Right lobe of liver (tissue), 6 donors: ENCODE measurements around the gene CD302. TPM values are rescaled to one million over a fixed set of nuclear protein-coding genes. Genes with fewer than 3 reads are reported as not detected.

Experiments used
- ATAC-seq, 4 donors: fragments of 200-7000 bp; cut with Tn5 transposase; one replicate each; pipeline ENCODE4 v1.9.1; 2020; ENCODE audit warnings: mild to moderate bottlenecking in 4 of 4, moderate library complexity in 4 of 4
- DNase-seq, 3 donors: peaks; one replicate each; pipeline ENCODE4 v3.0.0-alpha.2; 2020
- H3K27ac ChIP-seq, 3 donors: fragments of 200-600 bp; one replicate each; pipeline ENCODE4 v1.8.0; 2022
- H3K27me3 ChIP-seq, 2 donors: fragments of 200-600 bp; one replicate each; pipeline ENCODE4 v1.8.0; 2022
- H3K36me3 ChIP-seq, 4 donors: fragments of 200-600 bp; sonication (generic) in 1 of 4; one replicate each; pipeline versions ENCODE4 v1.5.1 to v1.8.0; 2017 to 2022; ENCODE audit warnings: control low read depth in 1 of 4
- H3K4me1 ChIP-seq, 4 donors: fragments of 200-600 bp; sonication (generic) in 1 of 4; one replicate each; pipeline versions ENCODE4 v1.5.1 to v1.8.0; 2017 to 2022; ENCODE audit warnings: control low read depth in 1 of 4
- H3K4me3 ChIP-seq, 3 donors: fragments of 200-600 bp; one replicate each; pipeline ENCODE4 v1.8.0; 2022
- H3K9me3 ChIP-seq, 4 donors: fragments of 200-600 bp; sonication (generic) in 1 of 4; one replicate each; pipeline versions ENCODE4 v1.5.1 to v1.8.0; 2017 to 2022; ENCODE audit warnings: control low read depth in 1 of 4
- POLR2A ChIP-seq: fragments of 450-650 bp; IDR thresholded peaks from one replicate; pipeline ENCODE4 v1.6.1; 2017; ENCODE audit warnings: antibody characterized with exemption, mild to moderate bottlenecking
- WGBS: methylation state at CpG from one replicate; pipeline ENCODE4 v1.1.6; 2018; ENCODE audit warnings: low coverage, low lambda C conversion rate; ENCODE audit not compliant: insufficient coverage; ENCODE audit errors: missing lambda C conversion rate; 5-methylcytosine and 5-hydroxymethylcytosine counted together
- intact Hi-C, 2 donors: fragments of 100-400 bp; cut with DNase I; formaldehyde crosslinking; loops; one replicate each; pipeline versions ENCODE4 v1.11.2 to v1.14.1; 2022
- total RNA-seq, 6 experiments: library from RNA; depleted of rRNA in 2 of 6; stranded (reverse); fragments of >200 nt in 2 of 6; fragmentation: NEBNext Ultra II Directional in 3 of 6; extraction: Animal tissue kit (Norgen Biotek cat#: 25700) in 3 of 6; gene quantifications; one replicate each; pipeline versions ENCODE4 v1.1.0 to v1.2.4, GENCODE V29; 2016 to 2023
- TF ChIP-seq, protein P1 (sequence below), 4 donors: fragments of 200-600 bp in 3 of 4; fragments of 450-650 bp in 1 of 4; IDR thresholded peaks; one replicate each; pipeline versions ENCODE4 v1.5.1 to v1.8.0; 2016 to 2022; ENCODE audit warnings: antibody characterized with exemption in 4 of 4, mild to moderate bottlenecking in 2 of 4
- donor health status: DM: no; HTN: yes; CAD: no.
- donor health status: DM: no; HTN: no; CAD: no.
- donor health status: DM: no; HTN: no; CAD: no.
- donor health status: DM: no; HTN: yes; CAD: no.
- donor health status: DM: no; HTN: yes; CAD: no.

Gene CD302
- total RNA-seq, 6 experiments from 2014 or later = 114 to 163 (median 130) TPM

- intact Hi-C loops = no loop called here
- no peaks in the 10 kb centered on the region for H3K4me1 ChIP-seq
- no peaks in the 10 kb centered on the region for H3K9me3 ChIP-seq
- TF ChIP-seq, protein P1, sequence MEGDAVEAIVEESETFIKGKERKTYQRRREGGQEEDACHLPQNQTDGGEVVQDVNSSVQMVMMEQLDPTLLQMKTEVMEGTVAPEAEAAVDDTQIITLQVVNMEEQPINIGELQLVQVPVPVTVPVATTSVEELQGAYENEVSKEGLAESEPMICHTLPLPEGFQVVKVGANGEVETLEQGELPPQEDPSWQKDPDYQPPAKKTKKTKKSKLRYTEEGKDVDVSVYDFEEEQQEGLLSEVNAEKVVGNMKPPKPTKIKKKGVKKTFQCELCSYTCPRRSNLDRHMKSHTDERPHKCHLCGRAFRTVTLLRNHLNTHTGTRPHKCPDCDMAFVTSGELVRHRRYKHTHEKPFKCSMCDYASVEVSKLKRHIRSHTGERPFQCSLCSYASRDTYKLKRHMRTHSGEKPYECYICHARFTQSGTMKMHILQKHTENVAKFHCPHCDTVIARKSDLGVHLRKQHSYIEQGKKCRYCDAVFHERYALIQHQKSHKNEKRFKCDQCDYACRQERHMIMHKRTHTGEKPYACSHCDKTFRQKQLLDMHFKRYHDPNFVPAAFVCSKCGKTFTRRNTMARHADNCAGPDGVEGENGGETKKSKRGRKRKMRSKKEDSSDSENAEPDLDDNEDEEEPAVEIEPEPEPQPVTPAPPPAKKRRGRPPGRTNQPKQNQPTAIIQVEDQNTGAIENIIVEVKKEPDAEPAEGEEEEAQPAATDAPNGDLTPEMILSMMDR (IDR thresholded peaks at IDR 0.05) = no peak
- TF ChIP-seq POLR2A = no peak
- no peaks in the 10 kb centered on the region for H3K27me3 ChIP-seq
- ATAC-seq (no peak), DNase-seq (no peak)
- H3K36me3 ChIP-seq = no peaks in the 10 kb centered on the region
- H3K4me3 ChIP-seq = no peak overlapping the region
- 71% methylated on average over 4 of the region's 6 CpGs for WGBS
- no peak overlapping the region for H3K27ac ChIP-seq
Measured at GRCh38 chr2:159818940-159819339, 20.9 kb upstream of the CD302 start.

GRCh38 chr2:159817283-159817682 lies 19.3 kb upstream of the CD302 start:
- Histone ChIP-seq H3K27ac (no peak overlapping the region), H3K9me3 (no peaks in the 10 kb centered on the region), H3K27me3 (no peaks in the 10 kb centered on the region), H3K36me3 (no peaks in the 10 kb centered on the region), H3K4me3 (no peak overlapping the region), H3K4me1 (no peaks in the 10 kb centered on the region)
- no peak for DNase-seq
- TF ChIP-seq, protein P1 (IDR thresholded peaks at IDR 0.05) = no peak
- TF ChIP-seq POLR2A = no peak
- WGBS = 44% methylated on average over 1 of the region's 1 CpG
- intact Hi-C loops = no loop called here
- no peak for ATAC-seq

DNA sequence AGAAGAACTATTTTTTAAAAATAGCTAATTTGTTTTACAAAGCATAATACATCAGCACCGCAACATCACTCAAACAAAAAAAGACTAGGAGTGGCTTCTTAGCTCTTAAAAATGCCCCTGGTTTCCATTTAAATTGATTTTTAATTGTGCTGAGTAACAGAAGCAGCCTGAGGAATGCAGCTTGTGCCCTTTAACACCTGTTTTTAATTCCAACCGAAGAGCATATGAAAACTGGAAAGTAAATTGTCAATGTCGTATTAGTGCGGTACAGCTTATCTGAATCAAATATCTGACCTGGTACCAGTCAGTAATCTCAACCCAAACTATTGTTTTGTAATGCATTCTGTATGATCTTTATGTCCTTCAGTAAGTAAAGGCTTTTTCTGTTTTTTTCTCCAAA lies 13.2 kb upstream of the CD302 start:
- H3K4me1 ChIP-seq = no peaks in the 10 kb centered on the region
- no peaks in the 10 kb centered on the region for H3K36me3 ChIP-seq
- H3K27me3 ChIP-seq = no peaks in the 10 kb centered on the region
- DNase-seq (no peak), ATAC-seq (no peak)
- no peak overlapping the region for H3K27ac ChIP-seq
- H3K4me3 ChIP-seq = no peak overlapping the region
- intact Hi-C loops = no loop called here
- WGBS = 92% methylated on average over 4 of the region's 4 CpGs
- H3K9me3 ChIP-seq = no peaks in the 10 kb centered on the region
- TF ChIP-seq, protein P1 (IDR thresholded peaks at IDR 0.05) = no peak
- TF ChIP-seq POLR2A = no peak

- H3K9me3 ChIP-seq = no peaks in the 10 kb centered on the region
- H3K27me3 ChIP-seq = no peaks in the 10 kb centered on the region
- H3K27ac ChIP-seq = no peak overlapping the region
- DNase-seq = no peak
- no peaks in the 10 kb centered on the region for H3K36me3 ChIP-seq
- ATAC-seq = no peak
- intact Hi-C loops = no loop called here
- no peak for TF ChIP-seq POLR2A
- TF ChIP-seq, protein P1 (IDR thresholded peaks at IDR 0.05) = no peak
- H3K4me1 ChIP-seq = no peaks in the 10 kb centered on the region
- 71% methylated on average over 5 of the region's 5 CpGs for WGBS
- H3K4me3 ChIP-seq = no peak overlapping the region
Measured at GRCh38 chr2:159808032-159808425, 10.0 kb upstream of the CD302 start.
